HG03159 (cell line): ENCODE measurements around the gene ACTR6.
"Not testable (repeated sequence)": the region's sequence is repeated elsewhere in the genome, so short reads cannot be mapped to it uniquely, and the experiment has no call there.

Experiments used
- ATAC-seq: cut with Tn5 transposase; IDR thresholded peaks from one replicate; pipeline ENCODE4 v1.9.1; 2021; ENCODE audit warnings: mild to moderate bottlenecking, moderate library complexity; ENCODE audit not compliant: unreplicated experiment

Gene ACTR6

GRCh38 chr12:100184549-100185145 is 16.0 kb upstream of the ACTR6 start:
- ATAC-seq, result no peak

DNA sequence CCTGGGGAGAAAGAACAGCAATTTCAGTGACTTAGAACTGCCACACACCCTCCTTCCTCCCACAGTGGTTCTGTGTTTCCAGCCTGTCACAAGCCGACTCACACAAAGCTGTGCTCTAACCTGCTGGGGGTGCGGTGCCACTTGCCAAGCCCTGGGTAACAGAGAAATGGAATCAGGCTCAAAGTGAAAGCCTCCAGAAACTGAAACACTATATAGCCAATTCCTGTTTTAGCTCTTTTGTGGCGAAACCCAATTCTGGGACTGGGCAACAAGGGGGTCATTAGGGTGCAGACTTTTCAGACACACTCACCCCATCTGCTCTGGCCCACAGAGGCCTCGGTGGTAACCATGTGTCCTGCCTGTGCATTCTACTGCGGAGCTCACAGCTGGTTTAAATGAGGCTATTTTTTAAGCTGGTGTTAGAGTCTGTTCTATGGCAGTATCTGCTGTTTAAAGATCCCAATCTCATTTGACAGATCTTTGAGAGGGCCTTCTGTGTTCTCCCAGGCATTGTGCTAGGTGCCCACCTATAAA is 15.2 kb upstream of the ACTR6 start:
- ATAC-seq, result peak; percentile 79

DNA sequence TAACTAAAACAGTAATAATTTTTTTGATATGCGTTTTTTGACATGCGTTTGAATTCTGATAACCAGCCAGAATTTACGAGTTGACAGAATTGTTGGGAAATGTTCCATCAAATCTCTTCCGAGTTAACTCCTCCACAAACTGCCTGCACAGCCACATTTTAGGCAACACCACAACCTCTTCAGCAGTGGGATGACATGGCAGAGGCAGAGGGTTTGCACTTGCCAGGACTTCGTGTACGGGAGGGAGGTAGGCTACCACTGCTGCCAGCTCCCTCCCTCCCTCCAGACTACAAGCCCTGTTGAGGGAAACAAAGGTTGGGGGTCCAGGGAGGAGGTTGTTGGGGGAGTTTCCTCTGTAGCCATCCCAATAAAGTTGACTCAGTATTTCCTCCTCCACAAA is 14.5 kb upstream of the ACTR6 start:
- no peak for ATAC-seq

DNA sequence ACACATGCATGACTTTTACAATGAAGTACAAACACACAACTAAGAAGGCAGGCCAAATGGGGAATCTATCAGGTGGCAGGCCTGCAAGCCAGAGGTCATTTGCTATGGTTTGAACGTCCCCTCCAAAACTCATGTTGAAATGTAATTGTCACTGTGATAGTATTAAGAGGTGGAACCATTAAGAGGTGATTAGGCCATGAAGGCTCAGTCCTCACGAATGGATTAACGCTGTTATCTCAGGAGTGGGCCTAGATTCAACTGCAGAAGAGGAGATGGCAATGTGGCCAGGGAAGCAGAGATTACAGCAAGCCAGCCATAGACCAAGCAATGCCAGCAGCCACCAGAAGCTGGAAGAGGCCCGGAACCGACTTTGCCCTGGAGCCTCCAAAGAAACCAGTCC is 13.5 kb upstream of the ACTR6 start:
- no peak for ATAC-seq

- ATAC-seq, result no peak
Observed at GRCh38 chr12:100187857-100188519, 12.6 kb upstream of the ACTR6 start.

- ATAC-seq, result not testable (repeated sequence)
Observed at GRCh38 chr12:100188888-100189635, 11.6 kb upstream of the ACTR6 start.

GRCh38 chr12:100189636-100190394 is 10.8 kb upstream of the ACTR6 start:
- no peak for ATAC-seq

DNA sequence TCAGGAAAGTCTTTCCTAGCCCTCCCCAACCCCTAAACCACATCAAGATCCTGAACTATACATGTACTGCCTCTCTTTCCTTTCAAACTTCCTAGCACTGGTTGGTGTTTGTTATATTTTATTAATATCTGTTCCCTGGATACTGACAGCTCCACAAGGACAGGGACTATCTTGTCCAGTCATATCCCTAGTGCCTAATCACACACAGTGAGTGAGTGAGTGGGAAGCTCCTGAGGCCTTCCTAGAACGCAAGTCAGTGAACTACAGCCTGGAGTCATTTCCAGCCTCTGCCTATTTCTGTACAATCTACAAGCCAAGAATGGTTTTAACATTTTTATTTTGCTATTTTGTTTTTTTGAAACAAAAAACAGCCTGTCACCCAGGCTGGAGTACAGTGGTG is 7.5 kb upstream of the ACTR6 start:
- no peak for ATAC-seq

GRCh38 chr12:100197486-100197885 is 3.1 kb upstream of the ACTR6 start:
- ATAC-seq, result no peak

DNA sequence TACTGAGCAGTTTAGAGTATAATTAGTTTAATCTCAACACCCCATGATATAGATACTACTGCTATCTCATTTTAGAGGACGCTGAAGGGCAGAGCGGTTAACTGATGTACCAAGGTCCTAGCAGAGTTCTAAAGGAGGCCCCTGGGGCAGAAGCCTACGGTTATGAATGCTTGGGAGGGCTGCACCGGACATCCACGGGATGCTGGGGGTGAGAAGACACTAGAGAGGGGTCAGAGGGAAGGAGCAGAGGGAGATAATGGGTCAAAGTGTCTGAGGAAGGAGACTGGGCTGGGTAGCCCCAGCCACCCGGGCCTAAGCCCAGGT is 1.6 kb upstream of the ACTR6 start:
- ATAC-seq, result no peak

DNA sequence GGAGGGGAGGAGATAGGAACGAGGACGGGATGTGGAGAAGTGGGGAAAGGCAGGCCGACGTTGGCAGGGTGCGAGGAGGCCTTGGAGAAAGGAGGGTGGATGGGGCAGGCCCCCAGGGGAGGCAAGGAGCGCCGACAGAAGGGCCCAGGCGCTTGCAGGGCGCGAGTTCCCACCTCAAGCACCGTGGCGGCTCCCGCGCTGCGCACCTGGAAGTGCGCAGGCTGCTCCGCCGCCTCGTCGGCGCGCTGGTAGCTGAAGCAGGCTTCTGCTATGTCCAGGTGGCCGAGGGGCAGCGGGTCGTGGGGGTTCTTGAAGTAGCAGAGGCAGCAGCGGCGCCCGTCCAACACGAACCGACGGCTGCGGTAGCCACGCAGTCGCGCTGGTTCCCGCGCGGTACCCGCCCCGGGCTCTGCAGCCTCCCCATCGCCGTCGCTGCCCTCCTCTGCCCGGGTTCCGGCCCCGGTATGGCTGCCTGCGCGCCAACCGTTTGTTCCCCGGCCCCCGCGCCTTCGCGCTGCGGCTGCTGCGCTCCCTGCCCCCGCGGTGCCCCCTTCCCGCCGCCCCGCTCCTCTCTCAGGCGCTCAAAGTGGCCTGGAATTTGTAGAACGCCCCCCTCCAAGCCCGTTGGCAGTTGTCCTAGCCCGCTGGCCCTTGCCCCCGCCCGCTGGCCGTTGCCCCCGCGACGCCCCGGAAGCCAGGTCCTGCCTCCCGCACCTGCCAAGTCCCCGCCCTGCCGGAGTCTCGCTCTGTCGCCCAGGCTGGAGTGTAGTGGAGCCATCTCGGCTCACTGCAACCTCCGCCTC is 1.1 kb upstream of the ACTR6 start:
- peak; percentile 71 for ATAC-seq

GRCh38 chr12:100201604-100202423 is 1.2 kb downstream of the ACTR6 start:
- no peak for ATAC-seq

DNA sequence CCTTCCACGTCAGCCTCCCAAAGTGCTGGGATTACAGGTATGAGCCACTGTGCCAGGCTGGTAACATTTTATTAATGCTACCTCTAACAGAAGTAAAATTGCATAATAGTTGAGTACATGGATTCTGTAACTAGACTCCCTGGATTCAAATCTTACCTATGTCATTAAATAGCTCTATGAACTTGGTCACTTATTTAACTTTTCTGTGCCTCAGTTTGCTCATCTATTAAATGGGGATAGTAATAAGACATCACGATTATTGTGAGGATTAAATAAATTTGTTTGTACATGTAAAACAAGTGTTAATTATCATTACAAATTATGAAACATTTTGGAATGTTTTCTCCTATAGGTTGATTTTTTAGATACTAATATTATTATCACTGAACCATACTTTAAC is 6.7 kb downstream of the ACTR6 start:
- no peak for ATAC-seq

GRCh38 chr12:100208834-100209233 is 8.2 kb downstream of the ACTR6 start:
- ATAC-seq, result no peak

DNA sequence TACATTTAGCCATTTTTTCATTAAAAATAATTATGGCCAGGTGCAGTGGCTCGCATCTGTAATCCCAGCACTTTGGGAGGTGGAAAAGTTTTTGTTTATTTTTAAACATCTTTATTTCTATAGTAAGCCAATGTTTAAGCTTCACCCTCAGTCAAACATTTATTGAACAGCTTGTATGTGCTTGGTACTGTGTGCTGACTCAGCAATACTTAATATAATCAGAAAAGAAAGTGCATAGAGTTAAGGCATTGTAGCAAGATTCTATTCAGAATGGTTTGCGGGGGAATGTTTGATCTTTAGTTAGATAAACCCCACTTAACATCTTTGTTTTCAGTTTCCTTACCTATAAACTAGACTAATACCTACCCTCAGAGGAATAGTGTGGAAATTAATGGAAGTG is 11.1 kb downstream of the ACTR6 start:
- ATAC-seq, result no peak

DNA sequence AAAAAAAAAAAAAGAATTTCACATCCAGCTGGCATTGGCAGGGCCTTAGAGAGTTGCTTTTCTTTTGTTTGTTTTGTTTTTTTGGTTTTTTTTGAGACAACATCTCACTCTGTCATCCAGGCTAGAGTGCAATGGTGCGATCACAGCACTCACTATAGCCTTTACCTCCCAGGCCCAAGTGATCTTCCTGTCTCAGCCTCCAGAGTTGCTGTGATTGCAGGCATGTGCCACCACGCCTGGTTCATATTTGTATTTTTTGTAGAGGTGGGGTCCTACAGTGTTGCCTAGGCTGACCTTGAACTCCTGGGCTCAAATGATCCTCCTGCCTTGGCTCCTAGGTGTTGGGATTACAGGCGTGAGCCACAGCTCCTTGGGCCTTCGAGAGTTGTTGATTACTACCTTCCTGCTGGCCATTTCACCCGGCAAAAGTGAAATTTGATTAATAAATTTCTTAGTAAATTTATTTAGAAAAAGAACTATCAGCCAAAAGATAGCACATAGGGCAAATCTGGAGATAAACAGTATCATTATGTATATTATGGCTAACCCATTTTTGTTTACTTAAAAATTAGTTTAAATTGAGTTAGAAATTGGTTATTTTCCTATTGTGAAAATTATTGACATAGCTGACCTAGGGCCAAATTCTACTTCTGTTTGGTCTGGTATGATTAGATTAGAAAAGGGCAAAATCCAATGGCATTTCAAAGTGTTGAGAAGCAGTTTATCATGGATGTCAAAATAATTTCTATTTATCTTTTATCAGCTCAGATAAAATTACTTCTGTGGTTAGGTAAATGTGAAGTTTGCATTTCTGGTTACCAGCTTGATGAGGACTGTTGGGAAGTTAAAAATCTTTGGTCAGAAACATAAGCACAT is 12.6 kb downstream of the ACTR6 start:
- ATAC-seq, result no peak

GRCh38 chr12:100214518-100214917 is 13.9 kb downstream of the ACTR6 start:
- ATAC-seq, result no peak

- ATAC-seq, result no peak
Observed at GRCh38 chr12:100215209-100215608, 14.6 kb downstream of the ACTR6 start.

- no peak for ATAC-seq
Observed at GRCh38 chr12:100216337-100216736, 15.7 kb downstream of the ACTR6 start.
